HEK293 (cell line): ENCODE measurements around the gene BLOC1S1.
A peak's percentile ranks its signal among the peaks of the same experiment; 100 is the strongest.

Experiments used
- CTCF ChIA-PET: fragments of 350-600 bp; formaldehyde crosslinking; extraction: SDS; loops from one replicate; lab custom pipeline; 2021; ENCODE audit warnings: antibody characterized with exemption; lab: Yijun Ruan, JAX
- POLR2A ChIA-PET: fragments of 300-600 bp; formaldehyde crosslinking; extraction: SDS; loops from one replicate; lab custom pipeline; 2020; ENCODE audit warnings: antibody characterized with exemption, inconsistent platforms; lab: Yijun Ruan, JAX
- H3K27ac ChIP-seq: fragments of 200-500 bp; sonication (Bioruptor generic); 2 replicates; pipeline ENCODE4 v1.5.1; 2014; ENCODE audit warnings: low read depth, low read length, control low read depth, inconsistent platforms; ENCODE audit errors: extremely low read depth
- H3K36me3 ChIP-seq, 2 experiments: fragments of 200-500 bp in 1 of 2; sonication (Bioruptor generic) in 1 of 2; 1 replicate in 1 of 2; 2 replicates in 1 of 2; pipeline ENCODE4 v1.5.1; 2014 to 2017; ENCODE audit warnings: inconsistent platforms in 2 of 2, low read length in 2 of 2; ENCODE audit not compliant: control insufficient read depth in 2 of 2, insufficient read depth in 1 of 2
- H3K4me1 ChIP-seq: fragments of 200-500 bp; sonication (Bioruptor generic); 2 replicates; pipeline ENCODE4 v1.5.1; 2014; ENCODE audit warnings: mild to moderate bottlenecking, low read length, inconsistent platforms; ENCODE audit not compliant: control insufficient read depth, insufficient read depth
- H3K4me3 ChIP-seq: 2 replicates; pipeline ENCODE4 v1.5.1; 2011; ENCODE audit warnings: low read depth, mild to moderate bottlenecking, control low read depth, low read length, moderate library complexity
- H3K9me3 ChIP-seq: fragments of 200-500 bp; sonication (Bioruptor generic); 2 replicates; pipeline ENCODE4 v1.5.1; 2014; ENCODE audit warnings: low read depth, low read length, inconsistent platforms; ENCODE audit not compliant: control insufficient read depth, insufficient read depth
- CTCF ChIP-seq: fragments of 450-650 bp; formaldehyde crosslinking; IDR thresholded peaks from 2 replicates; pipeline ENCODE4 v1.5.1; 2016; ENCODE audit warnings: missing biosample characterization, missing genetic modification characterization
- GLIS2 ChIP-seq: fragments of 450-650 bp; formaldehyde crosslinking; IDR thresholded peaks from 2 replicates; pipeline ENCODE4 v1.5.1; 2016; ENCODE audit warnings: missing biosample characterization, missing genetic modification characterization
- HOXC10 ChIP-seq: sonication (generic); formaldehyde crosslinking; IDR thresholded peaks from 2 replicates; pipeline ENCODE4 v1.8.1; 2023; ENCODE audit warnings: mild to moderate bottlenecking, missing genetic modification reagents
- SP2 ChIP-seq: fragments of 450-650 bp; formaldehyde crosslinking; IDR thresholded peaks from 2 replicates; pipeline ENCODE4 v1.5.1; 2016; ENCODE audit warnings: missing biosample characterization, missing genetic modification characterization
- TCF7L2 ChIP-seq: IDR thresholded peaks from 2 replicates; pipeline ENCODE4 v1.6.1; 2011; ENCODE audit warnings: low read depth, mild to moderate bottlenecking, inconsistent platforms, low read length, moderate library complexity, borderline replicate concordance
- YY1 ChIP-seq: fragments of 450-650 bp; formaldehyde crosslinking; IDR thresholded peaks from 2 replicates; pipeline ENCODE4 v1.5.1; 2018; ENCODE audit warnings: missing biosample characterization, missing genetic modification characterization
- ZBTB48 ChIP-seq: fragments of 450-650 bp; formaldehyde crosslinking; IDR thresholded peaks from 2 replicates; pipeline ENCODE4 v1.5.1; 2016; ENCODE audit warnings: missing biosample characterization, missing genetic modification characterization
- ZFHX2 ChIP-seq: fragments of 450-650 bp; formaldehyde crosslinking; conservative IDR thresholded peaks from 2 replicates; pipeline ENCODE4 v1.5.1; 2016; ENCODE audit warnings: missing biosample characterization, missing genetic modification characterization
- ZIC2 ChIP-seq: fragments of 450-650 bp; formaldehyde crosslinking; IDR thresholded peaks from 2 replicates; pipeline ENCODE4 v1.5.1; 2016; ENCODE audit warnings: missing biosample characterization, missing genetic modification characterization
- ZNF138 ChIP-seq: fragments of 450-650 bp; formaldehyde crosslinking; IDR thresholded peaks from 2 replicates; pipeline ENCODE4 v1.5.1; 2016; ENCODE audit warnings: missing biosample characterization, missing genetic modification characterization, borderline replicate concordance
- ZNF174 ChIP-seq: fragments of 450-650 bp; formaldehyde crosslinking; IDR thresholded peaks from 2 replicates; pipeline ENCODE4 v1.5.0; 2017; ENCODE audit warnings: missing biosample characterization, mild to moderate bottlenecking, missing genetic modification characterization
- ZNF23 ChIP-seq: fragments of 450-650 bp; formaldehyde crosslinking; IDR thresholded peaks from 2 replicates; pipeline ENCODE4 v1.5.1; 2016; ENCODE audit warnings: missing biosample characterization, missing genetic modification characterization, borderline replicate concordance
- ZNF239 ChIP-seq: fragments of 450-650 bp; formaldehyde crosslinking; IDR thresholded peaks from 2 replicates; pipeline ENCODE4 v1.5.1; 2016; ENCODE audit warnings: missing biosample characterization, missing genetic modification characterization
- ZNF280D ChIP-seq: fragments of 450-650 bp; formaldehyde crosslinking; IDR thresholded peaks from 2 replicates; pipeline ENCODE4 v1.5.1; 2016; ENCODE audit warnings: missing biosample characterization, missing genetic modification characterization
- ZNF433 ChIP-seq: fragments of 450-650 bp; formaldehyde crosslinking; IDR thresholded peaks from 2 replicates; pipeline ENCODE4 v1.5.1; 2016; ENCODE audit warnings: missing biosample characterization, missing genetic modification characterization, low read depth
- ZNF530 ChIP-seq: fragments of 450-650 bp; formaldehyde crosslinking; IDR thresholded peaks from 2 replicates; pipeline ENCODE4 v1.5.1; 2016; ENCODE audit warnings: low read depth, missing biosample characterization, missing genetic modification characterization
- ZNF585B ChIP-seq: fragments of 450-650 bp; formaldehyde crosslinking; IDR thresholded peaks from 2 replicates; pipeline ENCODE4 v1.5.1; 2016; ENCODE audit warnings: missing biosample characterization, missing genetic modification characterization
- ZNF600 ChIP-seq: fragments of 450-650 bp; formaldehyde crosslinking; IDR thresholded peaks from 2 replicates; pipeline ENCODE4 v1.5.1; 2016; ENCODE audit warnings: missing biosample characterization, missing genetic modification characterization
- ZNF626 ChIP-seq: fragments of 450-650 bp; sonication (Bioruptor Pico); formaldehyde crosslinking; IDR thresholded peaks from 2 replicates; pipeline ENCODE4 v1.5.1; 2018; ENCODE audit warnings: missing biosample characterization, missing genetic modification characterization, inconsistent platforms
- ZNF777 ChIP-seq: fragments of 450-650 bp; formaldehyde crosslinking; IDR thresholded peaks from 2 replicates; pipeline ENCODE4 v1.5.1; 2017; ENCODE audit warnings: missing biosample characterization, missing genetic modification characterization, borderline replicate concordance
- ZNF843 ChIP-seq: fragments of 450-650 bp; formaldehyde crosslinking; IDR thresholded peaks from 2 replicates; pipeline ENCODE4 v1.5.1; 2016; ENCODE audit warnings: missing biosample characterization, missing genetic modification characterization
- ZSCAN4 ChIP-seq: fragments of 450-650 bp; formaldehyde crosslinking; IDR thresholded peaks from 2 replicates; pipeline ENCODE4 v1.5.1; 2017; ENCODE audit warnings: missing biosample characterization, missing genetic modification characterization
- TF ChIP-seq, protein P1 (sequence below): fragments of 450-650 bp; formaldehyde crosslinking; conservative IDR thresholded peaks from 2 replicates; pipeline ENCODE4 v1.5.1; 2016; ENCODE audit warnings: low read depth, missing biosample characterization, missing genetic modification characterization

Gene BLOC1S1

GRCh38 chr12:55728939-55729818, 13.3 kb downstream of the BLOC1S1 start, which contains the start of gene CD63 (continued):
- TF ChIP-seq, protein P1, sequence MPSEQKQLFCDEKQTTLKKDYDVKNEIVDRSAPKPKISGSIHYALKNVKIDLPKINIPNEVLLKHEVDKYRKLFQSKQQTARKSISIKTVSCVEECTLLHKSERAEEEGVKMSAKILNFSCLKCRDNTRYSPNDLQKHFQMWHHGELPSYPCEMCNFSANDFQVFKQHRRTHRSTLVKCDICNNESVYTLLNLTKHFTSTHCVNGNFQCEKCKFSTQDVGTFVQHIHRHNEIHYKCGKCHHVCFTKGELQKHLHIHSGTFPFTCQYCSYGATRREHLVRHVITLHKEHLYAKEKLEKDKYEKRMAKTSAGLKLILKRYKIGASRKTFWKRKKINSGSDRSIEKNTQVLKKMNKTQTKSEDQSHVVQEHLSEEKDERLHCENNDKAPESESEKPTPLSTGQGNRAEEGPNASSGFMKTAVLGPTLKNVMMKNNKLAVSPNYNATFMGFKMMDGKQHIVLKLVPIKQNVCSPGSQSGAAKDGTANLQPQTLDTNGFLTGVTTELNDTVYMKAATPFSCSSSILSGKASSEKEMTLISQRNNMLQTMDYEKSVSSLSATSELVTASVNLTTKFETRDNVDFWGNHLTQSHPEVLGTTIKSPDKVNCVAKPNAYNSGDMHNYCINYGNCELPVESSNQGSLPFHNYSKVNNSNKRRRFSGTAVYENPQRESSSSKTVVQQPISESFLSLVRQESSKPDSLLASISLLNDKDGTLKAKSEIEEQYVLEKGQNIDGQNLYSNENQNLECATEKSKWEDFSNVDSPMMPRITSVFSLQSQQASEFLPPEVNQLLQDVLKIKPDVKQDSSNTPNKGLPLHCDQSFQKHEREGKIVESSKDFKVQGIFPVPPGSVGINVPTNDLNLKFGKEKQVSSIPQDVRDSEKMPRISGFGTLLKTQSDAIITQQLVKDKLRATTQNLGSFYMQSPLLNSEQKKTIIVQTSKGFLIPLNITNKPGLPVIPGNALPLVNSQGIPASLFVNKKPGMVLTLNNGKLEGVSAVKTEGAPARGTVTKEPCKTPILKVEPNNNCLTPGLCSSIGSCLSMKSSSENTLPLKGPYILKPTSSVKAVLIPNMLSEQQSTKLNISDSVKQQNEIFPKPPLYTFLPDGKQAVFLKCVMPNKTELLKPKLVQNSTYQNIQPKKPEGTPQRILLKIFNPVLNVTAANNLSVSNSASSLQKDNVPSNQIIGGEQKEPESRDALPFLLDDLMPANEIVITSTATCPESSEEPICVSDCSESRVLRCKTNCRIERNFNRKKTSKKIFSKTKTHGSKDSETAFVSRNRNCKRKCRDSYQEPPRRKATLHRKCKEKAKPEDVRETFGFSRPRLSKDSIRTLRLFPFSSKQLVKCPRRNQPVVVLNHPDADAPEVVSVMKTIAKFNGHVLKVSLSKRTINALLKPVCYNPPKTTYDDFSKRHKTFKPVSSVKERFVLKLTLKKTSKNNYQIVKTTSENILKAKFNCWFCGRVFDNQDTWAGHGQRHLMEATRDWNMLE: no peak
- TF ChIP-seq ZNF843 (tag by site-specific recombination) (0 out of 2 replicates have a peak, but pooled peaks have one; percentile 38), ZNF138 (tag by site-specific recombination) (no peak), SP2 (peak; percentile 76), ZNF174 (tag by site-specific recombination) (no peak), ZIC2 (tag by site-specific recombination) (peak; percentile 83), ZNF239 (no peak), ZNF433 (no peak), ZNF530 (tag by site-specific recombination) (no peak), ZNF777 (tag by site-specific recombination) (no peak), ZSCAN4 (tag by site-specific recombination) (no peak), ZNF23 (tag by site-specific recombination) (no peak)

- Histone ChIP-seq H3K27ac (peak overlapping the region; percentile 91; the same call in 1 of the 2 replicates), H3K9me3 (no peaks in the 10 kb centered on the region), H3K4me3 (peak overlapping the region; percentile 77), H3K36me3 (peaks cover 12 to 26% of the 10 kb centered on the region in 2 experiments), H3K4me1 (no peaks in the 10 kb centered on the region; the same call in 1 of the 2 replicates)
- ChIA-PET CTCF (interaction anchor here (0.5 to 2.3 kb wide), 13 partner anchors 8 to 1394 kb away, joined by 3 to 37 read pairs (median 4); partner anchors contain the start of gene RDH5), POLR2A (interaction anchor here (0.5 to 2.7 kb wide), 18 partner anchors 8 to 473 kb away, joined by 3 to 24 read pairs (median 6); partner anchors contain the start of genes BLOC1S1, DNAJC14, GDF11 and ITGA7)
- TF ChIP-seq CTCF (tag by site-specific recombination) (peak; percentile 73), ZNF280D (tag by site-specific recombination) (no peak), ZFHX2 (0 out of 2 replicates have a peak, but pooled peaks have one; percentile 6), ZNF600 (tag by site-specific recombination) (peak; percentile 90), GLIS2 (tag by site-specific recombination) (no peak), YY1 (tag by site-specific recombination) (no peak), HOXC10 (no peak), ZNF626 (no peak), ZNF23 (tag by site-specific recombination) (no peak), ZNF585B (tag by site-specific recombination) (no peak), ZBTB48 (tag by site-specific recombination) (no peak), TCF7L2 (no peak)
Observed at GRCh38 chr12:55729819-55730818, 14.3 kb downstream of the BLOC1S1 start.
